Hepatic stellate cell (primary cell): ENCODE data around the gene HMGB3.
"Not testable (repeated sequence)": the region's sequence is repeated elsewhere in the genome, so short reads cannot be mapped to it uniquely, and the experiment has no call there.

Experiments
- DNase-seq: peaks from one replicate; pipeline ENCODE4 v3.0.0; 2011; ENCODE audit warnings: low spot score

HMGB3 gene

GRCh38 chrX:150977411-150978162 is 5.5 kb upstream of the HMGB3 start:
- DNase-seq = no peak

GRCh38 chrX:150980186-150980585 is 2.9 kb upstream of the HMGB3 start:
- no peak for DNase-seq

- DNase-seq = no peak
Measured at GRCh38 chrX:150980711-150981110, 2.4 kb upstream of the HMGB3 start.

GRCh38 chrX:150982235-150982787 is 824 bp upstream of the HMGB3 start:
- no peak for DNase-seq

GRCh38 chrX:150983521-150984168 is 510 bp downstream of the HMGB3 start:
- DNase-seq = no peak

- no peak for DNase-seq
Measured at GRCh38 chrX:150984169-150984824, 1.2 kb downstream of the HMGB3 start.

- not testable (repeated sequence) for DNase-seq
Measured at GRCh38 chrX:150987687-150988086, 4.6 kb downstream of the HMGB3 start.

- no peak for DNase-seq
Measured at GRCh38 chrX:150989420-150989819, 6.3 kb downstream of the HMGB3 start.

GRCh38 chrX:150990910-150991309 is 7.8 kb downstream of the HMGB3 start:
- no peak for DNase-seq

- no peak for DNase-seq
Measured at GRCh38 chrX:151000861-151001331, 17.8 kb downstream of the HMGB3 start.

- DNase-seq = no peak
Measured at GRCh38 chrX:151004085-151004484, 20.9 kb downstream of the HMGB3 start.

- DNase-seq = no peak
Measured at GRCh38 chrX:151006410-151007109, 23.4 kb downstream of the HMGB3 start.

- DNase-seq = no peak
Measured at GRCh38 chrX:151009582-151009981, 26.4 kb downstream of the HMGB3 start.

- no peak for DNase-seq
Measured at GRCh38 chrX:151013164-151013743, 30.1 kb downstream of the HMGB3 start.

GRCh38 chrX:151015684-151016083 is 32.5 kb downstream of the HMGB3 start:
- DNase-seq = no peak

GRCh38 chrX:151019856-151020255 is 36.7 kb downstream of the HMGB3 start:
- DNase-seq = no peak

- no peak for DNase-seq
Measured at GRCh38 chrX:151030845-151031244, 47.7 kb downstream of the HMGB3 start.

GRCh38 chrX:151031391-151031975 is 48.3 kb downstream of the HMGB3 start:
- DNase-seq = no peak

GRCh38 chrX:151039351-151039750 is 56.2 kb downstream of the HMGB3 start:
- DNase-seq = no peak
